NCI-H2081 (cell line): ENCODE data around the gene GNAS.
A peak's percentile ranks its signal among the peaks of the same experiment; 100 is the strongest.
"Not testable (repeated sequence)": the region's sequence is repeated elsewhere in the genome, so short reads cannot be mapped to it uniquely, and the experiment has no call there.

ENCODE experiments used
- DNase-seq, 2 experiments: peaks; one replicate each; lab custom pipeline; 2025; lab: John Stamatoyannopoulos, UW

GNAS gene

GRCh38 chr20:58927490-58928061 lies 75.1 kb downstream of the GNAS start:
- DNase-seq, result no peak

- DNase-seq, result no peak
Observed at GRCh38 chr20:58930496-58930895, 78.0 kb downstream of the GNAS start.

- no peak for DNase-seq
Observed at GRCh38 chr20:58932170-58932569, 79.7 kb downstream of the GNAS start.

- DNase-seq, result no peak
Observed at GRCh38 chr20:58938078-58938477, 85.6 kb downstream of the GNAS start.

GRCh38 chr20:58938541-58938940 lies 86.0 kb downstream of the GNAS start:
- DNase-seq, result no peak

GRCh38 chr20:58941471-58941870 lies 89.0 kb downstream of the GNAS start:
- peak in 1 of 2 experiments; percentile 40 for DNase-seq

- no peak for DNase-seq
Observed at GRCh38 chr20:58942549-58942948, 90.0 kb downstream of the GNAS start.

GRCh38 chr20:58944610-58945009 lies 92.1 kb downstream of the GNAS start:
- DNase-seq, result no peak

GRCh38 chr20:58945965-58946631 lies 93.6 kb downstream of the GNAS start:
- no peak for DNase-seq

- not testable (repeated sequence) for DNase-seq
Observed at GRCh38 chr20:58947797-58948388, 95.4 kb downstream of the GNAS start.

GRCh38 chr20:58950603-58951002 lies 98.1 kb downstream of the GNAS start:
- DNase-seq, result no peak

- no peak for DNase-seq
Observed at GRCh38 chr20:58953050-58953449, 100.5 kb downstream of the GNAS start.

- no peak for DNase-seq
Observed at GRCh38 chr20:58956078-58956477, 103.6 kb downstream of the GNAS start.

- no peak for DNase-seq
Observed at GRCh38 chr20:58959652-58960051, 107.1 kb downstream of the GNAS start.
